NT2/D1 (cell line): Measurements from ENCODE around the gene ROR2.

Source experiments
- DNase-seq: peaks from one replicate; pipeline ENCODE4 v3.0.0-alpha.2; 2011; ENCODE audit warnings: low read depth, low spot score
- H3K27me3 ChIP-seq: 2 replicates; pipeline ENCODE4 v1.6.0; 2011; ENCODE audit warnings: mild to moderate bottlenecking; ENCODE audit not compliant: insufficient read length, insufficient read depth
- H3K36me3 ChIP-seq: 2 replicates; pipeline ENCODE4 v1.6.1; 2011; ENCODE audit warnings: mild to moderate bottlenecking, low read length, mixed read lengths; ENCODE audit not compliant: insufficient read depth, insufficient read length
- H3K4me1 ChIP-seq: 2 replicates; pipeline ENCODE4 v1.5.1; 2011; ENCODE audit not compliant: insufficient read depth, insufficient read length
- H3K4me3 ChIP-seq: 2 replicates; pipeline ENCODE4 v1.5.1; 2011; ENCODE audit warnings: low read depth; ENCODE audit not compliant: insufficient read length
- H3K9ac ChIP-seq: 2 replicates; pipeline ENCODE4 v1.6.0; 2011; ENCODE audit warnings: low read depth; ENCODE audit not compliant: insufficient read length
- H3K9me3 ChIP-seq: 2 replicates; pipeline ENCODE4 v1.5.1; 2011; ENCODE audit warnings: mild to moderate bottlenecking, low read length; ENCODE audit not compliant: insufficient read depth
- SUZ12 ChIP-seq: IDR thresholded peaks from 2 replicates; pipeline ENCODE4 v1.6.1; 2011; ENCODE audit not compliant: insufficient read length, insufficient read depth; ENCODE audit errors: extremely low read depth
- YY1 ChIP-seq: IDR thresholded peaks from 2 replicates; pipeline ENCODE4 v1.6.1; 2011; ENCODE audit not compliant: insufficient read length, insufficient read depth
- ZNF274 ChIP-seq: IDR thresholded peaks from 2 replicates; pipeline ENCODE4 v1.6.1; 2011; ENCODE audit warnings: mild to moderate bottlenecking, low read depth, low read length

ROR2 gene

DNA sequence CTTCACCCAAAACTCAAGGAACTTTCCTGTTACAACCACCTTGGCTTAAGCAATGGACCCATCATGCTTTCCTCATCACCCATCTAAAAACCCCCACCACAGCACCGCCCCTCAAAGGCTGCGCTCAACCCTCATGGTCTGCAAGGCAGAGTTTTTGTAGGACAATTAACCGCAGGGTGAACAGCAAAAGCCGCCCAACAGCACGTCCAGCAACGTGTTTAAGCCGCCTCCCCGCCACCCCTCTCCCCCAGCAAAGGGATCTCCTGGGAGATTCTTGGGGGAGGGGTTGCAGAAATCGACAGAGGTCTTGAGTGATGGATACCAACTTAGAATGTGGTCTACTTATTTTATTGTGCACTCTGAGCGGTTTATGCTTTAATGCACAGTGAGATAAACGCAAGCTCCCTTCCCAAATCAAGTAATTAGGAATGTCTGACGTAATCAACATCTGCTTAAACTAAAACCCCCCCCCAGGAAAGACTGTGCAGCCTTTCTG is 1.9 kb downstream of the ROR2 start:
- H3K9ac ChIP-seq: peak overlapping the region; percentile 84

DNA sequence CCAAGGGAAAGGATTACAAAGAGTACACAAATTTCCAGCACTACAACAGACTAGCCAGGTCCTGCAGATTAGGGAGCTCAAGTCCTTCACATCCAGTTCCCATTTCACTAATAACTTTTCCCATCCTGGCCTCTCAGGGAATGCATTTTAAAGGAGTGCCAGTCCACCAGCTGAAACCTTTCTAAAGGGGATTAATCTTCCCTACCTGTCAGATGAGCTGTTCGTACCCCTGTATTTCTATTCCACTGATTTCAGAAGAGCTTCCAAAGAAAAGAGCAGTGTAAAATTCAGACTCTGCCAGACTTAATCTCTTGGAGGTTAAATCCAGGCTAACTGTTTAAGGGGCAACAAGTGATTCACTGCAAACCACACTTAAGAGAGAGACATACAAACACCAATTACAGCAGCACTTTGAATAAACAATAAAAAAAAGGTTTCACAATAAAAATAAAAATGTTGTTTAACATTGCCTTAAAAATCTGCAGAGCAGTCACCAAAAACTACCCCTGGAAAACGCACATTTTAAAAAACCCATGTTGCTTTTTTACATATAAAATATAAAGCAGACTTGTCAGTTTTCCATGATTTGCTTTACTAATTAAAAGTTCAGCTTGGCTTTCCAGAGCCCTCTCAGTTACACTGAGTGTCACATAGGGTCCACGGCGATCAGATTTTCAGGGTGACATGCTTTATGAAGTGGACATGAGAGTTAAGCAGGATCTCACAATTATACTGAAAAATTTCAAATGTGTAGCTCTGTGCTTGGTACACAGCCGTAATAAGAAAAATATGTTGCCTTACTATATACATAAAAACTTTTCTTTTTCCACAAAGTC is 3.2 kb downstream of the ROR2 start:
- no peak for TF ChIP-seq YY1
- no peak for TF ChIP-seq SUZ12
- no peak for DNase-seq
- Histone ChIP-seq H3K4me3 (no peak overlapping the region), H3K36me3 (no peaks in the 10 kb centered on the region), H3K9me3 (no peaks in the 10 kb centered on the region), H3K9ac (no peak overlapping the region), H3K27me3 (peaks cover 17% of the 10 kb centered on the region), H3K4me1 (no peaks in the 10 kb centered on the region)

More for the DNA sequence above, 1.9 kb downstream of the ROR2 start:
- TF ChIP-seq SUZ12 (no peak), YY1 (no peak), ZNF274 (no peak)
- DNase-seq: no peak
- Histone ChIP-seq H3K9me3 (no peaks in the 10 kb centered on the region), H3K4me3 (peak overlapping the region; percentile 72), H3K4me1 (no peaks in the 10 kb centered on the region), H3K27me3 (peaks cover 30% of the 10 kb centered on the region), H3K36me3 (no peaks in the 10 kb centered on the region)

DNA sequence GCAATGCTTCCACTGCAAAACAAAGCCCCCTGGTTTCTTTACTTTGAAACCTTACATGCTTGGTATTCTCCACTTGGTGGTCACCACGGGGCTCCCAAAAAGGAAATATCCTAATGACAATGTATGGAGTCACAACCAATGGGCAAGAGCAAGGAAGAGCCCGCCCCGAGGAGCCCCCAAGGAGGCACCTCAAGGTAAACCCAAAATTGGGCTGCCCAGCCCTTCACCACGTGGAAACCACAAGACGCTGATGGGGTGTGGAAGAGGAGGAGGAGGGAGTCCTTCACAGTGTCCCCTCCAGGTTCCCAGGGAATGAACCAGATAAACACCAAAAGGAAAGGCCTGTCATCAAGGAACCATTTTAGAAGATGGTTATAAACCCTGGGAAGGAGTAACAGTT is 3.8 kb downstream of the ROR2 start:
- H3K36me3 ChIP-seq: no peaks in the 10 kb centered on the region
- H3K4me3 ChIP-seq: no peak overlapping the region
- H3K9me3 ChIP-seq: no peaks in the 10 kb centered on the region
- peaks cover 10% of the 10 kb centered on the region for H3K27me3 ChIP-seq
- no peak for TF ChIP-seq YY1
- H3K4me1 ChIP-seq: no peaks in the 10 kb centered on the region
- DNase-seq: no peak
- H3K9ac ChIP-seq: no peak overlapping the region

DNA sequence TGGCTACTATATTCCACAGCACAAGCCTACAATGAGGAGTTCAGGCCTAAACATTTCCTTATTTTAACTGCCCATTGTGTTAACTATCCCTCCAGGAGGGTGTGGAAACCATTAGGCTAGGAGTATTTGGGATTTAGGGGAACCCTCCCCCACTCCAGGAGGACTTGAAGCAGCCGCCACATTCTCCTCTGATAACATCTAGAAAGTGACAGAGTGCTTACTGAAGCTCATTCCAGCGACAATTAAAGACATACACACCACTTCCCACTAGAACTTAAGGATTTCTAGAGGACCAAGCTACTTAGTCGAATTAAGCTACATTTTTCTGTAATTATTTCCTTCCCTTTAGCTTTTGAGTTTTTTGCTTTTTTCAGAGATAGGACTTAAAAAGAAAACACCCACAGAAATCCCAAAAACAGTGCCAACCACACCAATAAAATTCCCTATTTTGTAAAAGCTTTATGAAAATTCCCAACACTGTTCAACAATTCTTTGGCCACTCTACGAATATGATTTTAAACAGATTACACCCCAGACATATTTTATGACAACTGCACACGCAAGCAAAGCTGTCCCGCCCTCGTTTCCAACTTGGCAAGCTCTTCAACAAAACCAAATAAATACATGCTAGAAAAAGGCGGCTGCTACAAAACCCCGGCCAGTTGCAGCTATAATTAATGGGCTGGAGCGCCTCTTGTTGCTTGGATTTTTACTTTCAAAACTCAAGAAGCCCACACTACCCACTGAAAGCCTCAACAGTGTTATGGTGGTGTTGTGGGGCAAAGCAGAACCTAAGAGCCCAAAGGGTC is 4.5 kb downstream of the ROR2 start:
- TF ChIP-seq SUZ12 (no peak), YY1 (no peak), ZNF274 (no peak)
- H3K4me3 ChIP-seq: no peak overlapping the region

DNA sequence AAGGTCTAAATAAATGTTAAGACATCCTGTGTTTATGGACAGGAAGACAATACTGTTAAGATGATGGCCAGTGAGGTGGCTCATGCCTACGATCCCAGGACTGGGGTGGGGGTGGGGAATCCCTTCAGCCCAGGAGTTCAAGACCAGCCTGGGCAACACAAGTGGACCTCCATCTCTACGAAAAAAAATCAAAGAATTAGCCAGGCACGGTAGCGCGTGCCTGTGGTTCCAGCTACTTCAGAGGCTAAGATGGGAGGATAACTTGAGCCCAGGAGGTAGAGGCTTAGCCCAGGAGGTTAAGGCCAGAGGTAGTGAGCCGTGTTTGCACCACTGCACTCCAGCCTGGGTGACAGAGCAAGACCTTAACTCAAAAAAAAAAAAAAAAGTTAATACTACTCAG is 5.3 kb downstream of the ROR2 start:
- Histone ChIP-seq H3K36me3 (no peaks in the 10 kb centered on the region), H3K4me1 (no peaks in the 10 kb centered on the region), H3K9me3 (no peaks in the 10 kb centered on the region), H3K9ac (no peak overlapping the region), H3K27me3 (no peaks in the 10 kb centered on the region), H3K4me3 (no peak overlapping the region)
- DNase-seq: no peak
- TF ChIP-seq SUZ12: no peak

More for the DNA sequence above, 4.5 kb downstream of the ROR2 start:
- no peak for DNase-seq
- Histone ChIP-seq H3K36me3 (no peaks in the 10 kb centered on the region), H3K9me3 (no peaks in the 10 kb centered on the region), H3K9ac (no peak overlapping the region), H3K27me3 (peaks cover 3% of the 10 kb centered on the region), H3K4me1 (no peaks in the 10 kb centered on the region)

DNA sequence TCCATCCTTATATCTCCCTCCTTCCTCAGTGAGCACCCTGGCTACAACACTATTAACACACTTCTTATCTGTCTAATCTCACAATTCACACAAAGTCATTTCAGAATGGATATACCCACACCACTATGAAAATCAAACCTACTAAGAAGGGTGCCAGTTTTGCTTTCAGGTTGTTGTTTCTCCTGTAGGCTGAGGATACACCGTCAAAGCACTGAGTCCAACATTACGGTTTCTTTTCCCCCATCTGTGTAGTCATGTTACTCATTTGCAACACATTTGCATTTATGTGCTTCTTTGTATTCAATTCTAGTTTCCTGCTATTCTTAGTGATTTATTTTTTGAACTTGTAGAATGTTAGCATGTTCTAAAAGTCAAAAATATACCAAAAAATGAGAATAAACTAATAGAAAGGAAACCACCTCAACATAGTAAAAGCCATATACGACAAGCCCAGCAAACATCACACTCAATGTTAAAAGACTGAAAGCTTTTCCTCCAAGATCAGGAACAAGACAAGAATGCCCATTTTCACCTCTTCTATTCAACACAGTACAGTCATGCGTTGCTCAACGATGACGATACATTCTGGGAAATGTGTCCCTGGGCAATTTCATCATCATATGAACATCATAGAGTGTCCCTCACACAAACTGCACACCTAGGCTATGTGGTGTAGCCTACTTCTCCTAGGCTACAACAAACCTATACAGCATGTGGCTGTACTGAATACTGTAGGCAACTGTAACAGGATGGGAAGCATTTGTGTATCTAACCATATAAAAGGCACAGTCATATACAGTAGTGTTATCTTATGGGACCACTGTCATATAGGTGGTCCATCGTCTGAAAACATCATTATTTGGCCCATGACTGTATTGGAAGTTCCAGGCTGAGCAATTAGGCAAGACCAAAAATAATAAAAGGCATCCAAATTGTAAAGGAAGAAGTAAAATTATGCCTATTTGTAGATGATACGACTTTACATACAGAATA is 6.3 kb downstream of the ROR2 start:
- Histone ChIP-seq H3K4me3 (no peak overlapping the region), H3K27me3 (no peaks in the 10 kb centered on the region), H3K9ac (no peak overlapping the region), H3K4me1 (no peaks in the 10 kb centered on the region), H3K9me3 (no peaks in the 10 kb centered on the region), H3K36me3 (no peaks in the 10 kb centered on the region)
- TF ChIP-seq YY1 (no peak), ZNF274 (no peak), SUZ12 (no peak)
- no peak for DNase-seq
